Measurements from ENCODE around the gene SOCS1.

Gene SOCS1

GRCh38 chr16:11245222-11245737 lies 10.7 kb downstream of the SOCS1 start:
- no peak for DNase-seq (ENCODE audit: low read depth)

DNA sequence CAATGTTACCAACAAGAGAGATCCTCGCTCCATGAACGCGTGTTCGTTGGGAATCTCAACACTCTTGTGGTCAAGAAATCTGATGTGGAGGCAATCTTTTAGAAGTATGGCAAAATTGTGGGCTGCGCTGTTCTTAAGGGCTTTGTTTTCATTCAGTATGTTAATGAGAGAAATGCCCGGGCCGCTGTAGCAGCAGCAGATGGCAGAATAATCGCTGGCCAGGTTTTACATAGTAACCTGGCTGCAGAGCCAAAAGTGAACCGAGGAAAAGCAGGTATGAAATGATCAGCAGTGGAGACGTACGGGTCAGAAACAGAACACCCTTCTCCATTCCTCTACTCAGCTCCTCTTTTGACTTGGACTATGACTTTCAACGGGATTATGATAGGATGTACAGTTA lies 13.3 kb downstream of the SOCS1 start:
- no peak for DNase-seq (ENCODE audit: low read depth)

GRCh38 chr16:11241480-11242204 lies 14.4 kb downstream of the SOCS1 start:
- DNase-seq (ENCODE audit: low read depth): no peak

DNA sequence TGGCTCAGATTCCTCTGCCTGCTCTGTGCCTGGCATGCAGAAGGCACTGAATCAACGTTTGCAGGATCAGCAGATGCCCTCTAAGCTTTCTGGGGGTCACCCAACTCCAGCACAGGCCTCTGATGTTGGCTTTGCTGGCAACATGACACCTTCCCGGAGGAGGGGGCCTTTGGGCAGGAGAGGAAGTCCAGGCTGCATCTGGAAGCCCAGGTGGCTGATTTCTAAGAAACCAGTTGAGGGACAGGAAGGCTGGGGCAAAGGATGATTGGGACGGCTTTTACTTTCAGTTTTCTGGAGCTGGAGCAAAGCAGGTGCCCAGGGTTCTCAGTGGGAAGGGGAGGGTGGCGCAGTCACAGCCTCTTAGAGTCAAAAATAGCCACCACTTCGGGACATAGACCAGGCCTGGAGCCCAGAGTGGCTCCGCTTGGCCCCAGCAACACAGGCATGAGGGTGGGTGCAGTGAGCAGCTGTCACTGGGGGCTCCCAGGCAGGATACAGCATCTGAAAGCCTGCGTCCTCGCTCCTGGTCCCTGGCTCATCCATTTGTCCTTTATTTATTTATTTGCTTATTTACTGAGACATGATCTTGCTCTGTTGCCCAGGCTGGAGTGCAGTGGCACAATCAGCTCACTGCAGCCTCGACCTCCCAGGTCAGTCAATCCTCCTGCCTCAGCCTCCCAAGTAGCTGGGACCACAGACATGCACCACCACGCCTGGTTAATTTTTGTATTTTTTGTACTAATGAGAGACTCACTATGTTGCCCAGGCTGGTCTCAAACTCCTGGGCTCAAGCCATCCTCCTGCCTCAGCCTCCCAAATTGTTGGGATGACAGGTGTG lies 15.1 kb downstream of the SOCS1 start:
- no peak for DNase-seq (ENCODE audit: low read depth)

GRCh38 chr16:11239644-11240632 lies 16.1 kb downstream of the SOCS1 start:
- DNase-seq (ENCODE audit: low read depth): no peak

DNA sequence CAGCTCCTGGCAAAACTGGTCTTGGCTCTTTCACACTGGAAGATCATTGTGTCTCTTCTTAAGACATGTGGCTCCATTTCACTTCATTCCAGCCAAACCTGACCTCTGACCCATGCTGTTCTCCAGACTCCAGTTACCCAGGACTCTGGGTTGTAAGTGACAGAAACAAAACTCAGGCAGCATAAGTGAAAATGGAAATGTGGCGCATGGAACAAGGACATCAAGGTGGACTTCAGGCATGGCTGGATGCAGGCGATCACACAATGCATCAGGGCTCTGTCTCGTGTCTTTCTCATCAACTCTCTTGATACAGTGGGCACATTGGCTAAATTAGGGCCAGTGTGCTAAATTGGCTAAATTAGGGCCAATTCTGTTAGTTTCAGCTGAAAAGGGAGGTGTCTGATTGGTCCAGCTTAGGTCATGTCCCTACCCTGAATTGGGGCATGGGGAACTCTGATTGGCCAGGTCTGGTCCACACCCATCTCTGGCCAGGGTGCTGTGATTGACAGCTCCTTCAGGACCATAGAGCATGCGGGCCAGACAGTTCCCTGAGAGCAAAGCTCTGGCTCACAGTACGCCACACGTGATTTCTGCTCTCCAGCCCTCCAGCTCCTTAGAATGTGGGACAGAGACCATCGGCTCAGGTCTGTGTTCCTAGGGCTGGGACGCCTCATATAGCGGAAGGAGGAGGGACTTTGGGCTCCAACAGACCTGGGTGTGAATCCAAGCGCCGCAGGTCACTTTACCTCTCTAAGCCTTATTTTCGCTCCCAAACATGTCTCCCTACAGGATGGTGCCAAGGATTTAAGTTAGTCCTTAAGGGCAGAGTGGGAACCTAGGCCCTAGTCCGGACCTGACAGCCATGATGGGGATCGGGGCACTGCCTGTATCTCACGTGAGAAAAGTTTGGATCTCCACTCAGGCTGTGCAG lies 17.5 kb downstream of the SOCS1 start:
- no peak for DNase-seq (ENCODE audit: low read depth)

DNA sequence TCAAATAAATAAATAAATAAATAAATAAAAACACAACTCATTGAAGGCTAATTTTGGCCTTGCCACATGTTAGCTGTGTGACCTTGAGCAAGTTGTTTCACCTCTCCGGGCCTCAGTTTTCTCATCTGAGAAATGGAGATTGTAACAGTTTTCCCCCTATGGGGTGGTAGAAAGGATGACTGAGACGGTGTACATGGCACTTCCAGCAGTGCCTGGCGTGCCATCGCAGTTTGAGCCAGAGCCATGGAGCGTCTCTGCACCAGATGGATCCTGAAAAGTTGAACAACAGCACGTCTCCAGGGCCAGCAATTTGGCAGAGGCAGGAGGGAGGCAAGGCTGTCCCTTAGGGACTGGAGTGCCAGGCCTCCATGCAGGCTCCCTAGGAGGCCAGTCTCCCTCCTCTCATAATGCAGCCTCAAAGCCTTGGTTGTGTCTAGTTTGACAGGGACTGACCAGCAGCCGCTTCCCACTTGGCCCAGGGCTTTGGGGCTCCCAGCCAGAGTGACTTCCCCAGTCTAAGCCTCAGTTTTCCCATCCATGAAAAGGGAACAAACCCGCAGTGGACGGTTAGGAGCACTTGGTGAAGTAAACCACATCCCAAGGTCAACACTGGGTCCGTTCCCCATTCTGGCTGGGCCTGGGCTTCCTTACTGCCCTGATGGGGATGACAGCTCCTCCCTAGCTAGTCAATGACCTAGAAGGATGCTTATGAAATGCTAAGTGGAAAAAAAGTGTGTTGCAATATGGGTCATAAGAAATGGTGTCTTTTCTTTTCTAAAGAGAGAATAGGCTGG lies 19.3 kb downstream of the SOCS1 start:
- no peak for DNase-seq (ENCODE audit: low read depth)

- DNase-seq (ENCODE audit: low read depth): no peak
These were observed 20.4 kb downstream of the SOCS1 start for GRCh38 chr16:11235703-11235991.

DNA sequence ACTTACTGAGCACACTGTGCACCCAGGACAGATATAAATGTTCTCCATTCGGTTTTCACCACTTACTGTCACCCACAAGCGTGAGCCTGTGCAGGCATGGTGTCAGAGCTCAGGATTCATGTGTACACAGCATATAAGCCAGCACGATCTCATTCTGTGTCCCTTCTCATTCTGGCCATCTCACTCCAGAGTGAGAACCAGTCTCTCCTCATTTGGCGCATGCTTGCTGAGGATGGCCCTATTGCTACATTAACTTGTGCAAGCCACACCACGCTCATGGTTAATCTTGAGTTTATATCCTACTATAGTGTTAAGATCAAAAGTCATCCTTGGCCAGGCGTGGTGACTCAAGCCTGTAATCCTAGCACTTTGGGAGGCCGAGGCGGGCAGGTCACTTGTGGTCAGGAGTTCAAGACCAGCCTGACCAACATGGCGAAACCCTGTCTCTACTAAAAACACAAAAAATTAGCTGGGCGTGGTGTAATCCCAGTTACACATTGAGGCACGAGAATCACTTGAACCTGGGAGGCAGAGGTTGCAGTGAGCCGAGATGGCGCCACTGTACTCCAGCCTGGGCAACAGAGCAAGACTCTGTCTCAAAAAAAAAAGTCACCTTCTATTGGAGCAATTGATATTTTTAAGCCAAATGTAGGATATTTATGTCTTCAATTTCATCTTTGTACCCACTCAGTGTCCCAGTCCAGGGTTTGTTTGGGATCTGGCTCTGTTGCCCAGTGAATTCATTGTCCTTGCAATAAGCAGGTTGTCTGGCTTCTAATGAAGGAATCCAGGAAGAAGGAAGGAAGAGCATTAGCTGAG lies 20.9 kb downstream of the SOCS1 start:
- no peak for DNase-seq (ENCODE audit: low read depth)

DNA sequence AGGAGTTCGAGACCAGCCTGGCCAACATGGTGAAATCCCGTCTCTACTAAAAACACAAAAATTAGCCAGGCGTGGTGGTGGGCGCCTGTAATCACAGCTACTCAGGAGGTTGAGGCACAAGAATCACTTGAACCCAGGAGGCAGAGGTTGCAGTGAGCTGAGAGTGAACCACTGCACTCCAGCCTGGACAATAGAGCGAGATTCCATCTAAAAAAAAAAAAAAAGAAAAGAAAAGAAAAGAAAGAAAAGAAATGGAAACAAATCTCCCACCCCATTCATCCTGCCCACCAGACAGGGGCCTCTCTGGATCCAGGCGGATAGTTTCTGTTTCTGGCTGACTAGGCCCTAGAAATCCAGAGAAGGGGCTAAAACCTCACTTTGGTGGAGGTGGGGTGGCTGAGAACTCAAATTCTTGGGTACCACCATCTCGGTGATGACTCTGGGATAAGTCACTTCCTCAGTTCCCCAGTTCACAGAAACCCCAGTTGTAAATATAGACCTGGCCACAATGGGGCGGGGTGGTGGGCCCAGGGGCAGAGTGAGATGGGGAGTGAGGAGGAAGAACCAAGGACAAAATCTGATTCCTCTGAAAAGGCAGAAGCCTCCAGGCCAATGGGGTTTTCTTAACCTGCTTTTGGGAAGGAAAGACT lies 22.2 kb downstream of the SOCS1 start:
- peak; percentile 36 for DNase-seq (ENCODE audit: low read depth)

GRCh38 chr16:11232852-11233726 lies 22.9 kb downstream of the SOCS1 start:
- peak; percentile 72 for DNase-seq (ENCODE audit: low read depth)

- no peak for DNase-seq (ENCODE audit: low read depth)
These were observed 23.6 kb downstream of the SOCS1 start for GRCh38 chr16:11232302-11232851.

DNA sequence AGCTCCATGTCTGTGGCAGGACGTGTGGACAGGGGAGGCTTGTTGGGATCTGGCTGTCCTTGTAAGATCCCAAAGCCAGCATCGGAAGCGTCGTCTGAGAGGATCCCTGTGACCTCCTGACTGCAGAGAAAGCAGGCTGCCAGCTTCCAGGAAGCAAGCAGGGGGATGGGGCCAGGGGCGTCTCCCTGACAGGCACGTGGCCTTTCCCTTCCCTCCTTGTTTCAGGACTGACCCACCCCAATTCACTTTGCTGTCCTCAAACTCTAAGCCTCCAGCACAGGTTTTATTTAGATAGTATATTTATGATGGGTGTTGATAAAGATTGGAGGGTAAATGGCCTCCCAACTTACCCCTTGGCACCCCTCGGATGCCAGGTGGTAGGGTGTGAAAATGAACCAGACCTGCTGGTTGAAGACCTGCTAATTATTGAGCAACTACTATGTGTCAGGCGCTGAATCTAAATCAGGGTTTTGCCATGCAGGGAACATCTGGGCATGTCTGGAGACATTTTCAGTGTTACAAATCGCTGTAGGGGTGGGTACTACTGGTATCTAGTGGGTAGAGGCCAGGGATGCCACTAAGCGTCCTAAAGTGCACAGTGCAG lies 24.5 kb downstream of the SOCS1 start:
- no peak for DNase-seq (ENCODE audit: low read depth)

DNA sequence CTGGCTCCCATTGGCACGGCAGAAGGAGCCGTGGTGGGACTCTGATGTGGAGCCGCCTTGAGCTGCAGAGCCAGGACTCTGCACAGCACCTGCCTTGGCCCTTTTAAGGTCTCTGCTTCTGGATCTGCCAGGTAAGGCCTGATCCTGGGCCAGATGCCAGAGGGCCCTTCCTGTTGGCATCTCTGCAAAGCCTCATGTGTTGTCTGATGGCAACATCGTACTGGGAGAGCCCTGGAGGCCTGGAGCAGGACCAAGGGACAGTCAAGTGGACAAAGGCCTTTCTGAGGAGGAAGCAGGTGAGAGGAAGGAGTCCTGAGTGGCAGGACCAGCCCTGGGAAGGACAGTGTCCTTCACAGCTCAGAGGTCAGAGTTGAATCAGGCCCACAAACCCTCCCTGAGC lies 26.1 kb downstream of the SOCS1 start:
- DNase-seq (ENCODE audit: low read depth): no peak

- no peak for DNase-seq (ENCODE audit: low read depth)
These were observed 26.6 kb downstream of the SOCS1 start for GRCh38 chr16:11229432-11229831.

- DNase-seq (ENCODE audit: low read depth): no peak
These were observed 30.1 kb downstream of the SOCS1 start for GRCh38 chr16:11225677-11226549.
